Posterior vena cava (tissue), 2 donors: ENCODE results near the gene SLC37A2. TPM values are rescaled to one million over a fixed set of nuclear protein-coding genes. Genes with fewer than 3 reads are reported as not detected.

Experiments used
- DNase-seq: peaks from one replicate; pipeline ENCODE4 v3.0.0-alpha.2; 2020; ENCODE audit warnings: low spot score
- intact Hi-C, 2 donors: fragments of 100-400 bp; cut with DNase I; formaldehyde crosslinking; loops; one replicate each; pipeline versions ENCODE4 v1.14.1 to v1.14.2; 2022 to 2023
- total RNA-seq, 2 donors: library from RNA; stranded (reverse); fragmentation: NEBNext Ultra II Directional; extraction: Animal tissue kit (Norgen Biotek cat#: 25700); gene quantifications; one replicate each; pipeline ENCODE4 v1.2.1, GENCODE V29; 2021
- donor health status: DM: yes; HTN: yes; CAD: no.
- donor health status: DM: yes; HTN: yes; CAD: no.

Gene SLC37A2
- total RNA-seq, 2 donors from 2014 or later, result 6.6 to 10.5 TPM

DNA sequence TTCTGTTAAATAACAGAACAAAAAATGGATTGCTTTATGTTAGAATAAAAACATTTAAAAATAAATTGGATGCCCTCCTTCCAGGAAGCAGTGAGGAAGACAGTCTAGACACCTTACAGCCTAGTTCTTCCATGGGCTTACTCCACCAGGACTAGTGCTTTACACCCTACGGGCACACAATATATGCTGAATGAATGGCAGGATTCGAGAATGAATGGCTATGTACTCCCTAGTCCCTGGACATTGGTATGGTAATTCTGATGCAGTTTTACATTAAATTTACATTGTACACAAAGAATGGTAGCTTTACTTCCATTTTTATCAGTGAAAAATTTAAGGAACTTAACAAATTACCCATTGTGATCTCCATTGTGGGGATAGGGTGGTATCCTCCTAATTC, 31.6 kb downstream of the SLC37A2 start:
- no peak for DNase-seq
- intact Hi-C loops, result loop anchor here in 1 of 2 donors (5.0 kb wide), 1 partner anchor 1028 kb away; no protein-coding TSS in a partner anchor

DNA sequence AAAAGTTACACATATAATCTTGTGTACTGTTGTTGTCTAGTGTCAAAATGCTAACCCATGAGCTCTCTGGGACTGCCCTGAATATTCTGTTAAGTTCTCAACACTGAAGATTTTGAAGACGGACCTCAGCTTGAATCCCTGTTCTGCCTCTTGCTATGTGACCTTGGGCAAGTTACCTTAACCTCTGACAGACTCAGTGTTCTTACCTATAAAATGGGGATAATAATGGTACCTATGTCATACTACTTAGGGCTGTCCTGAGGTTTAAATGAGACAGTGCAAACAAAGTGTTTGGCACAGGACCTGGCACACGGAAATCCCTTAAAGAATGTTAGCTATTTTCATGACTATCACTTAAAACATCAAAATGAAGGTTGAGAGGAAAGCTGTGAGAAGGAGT, 37.0 kb downstream of the SLC37A2 start:
- no peak for DNase-seq
- intact Hi-C loops, result no loop called here

DNA sequence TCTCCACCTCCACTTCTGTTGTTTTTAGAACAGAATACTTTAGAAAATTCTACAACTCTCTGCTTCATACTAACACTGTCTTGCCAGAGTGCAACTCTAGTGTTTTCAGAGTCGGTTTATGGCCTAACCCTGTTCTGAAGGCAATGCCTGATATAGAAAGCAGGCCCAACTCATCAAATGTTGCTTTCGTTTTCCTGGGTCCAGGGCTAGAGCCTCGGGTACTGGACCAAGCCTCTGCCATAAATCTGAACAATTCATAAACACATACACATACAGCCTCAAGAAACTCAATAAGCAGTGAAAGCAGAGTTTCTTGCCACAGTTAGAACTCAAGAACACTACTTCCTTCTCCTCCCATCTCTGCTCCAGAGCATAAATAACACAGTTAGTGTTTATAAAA, 38.5 kb downstream of the SLC37A2 start:
- no peak for DNase-seq

DNA sequence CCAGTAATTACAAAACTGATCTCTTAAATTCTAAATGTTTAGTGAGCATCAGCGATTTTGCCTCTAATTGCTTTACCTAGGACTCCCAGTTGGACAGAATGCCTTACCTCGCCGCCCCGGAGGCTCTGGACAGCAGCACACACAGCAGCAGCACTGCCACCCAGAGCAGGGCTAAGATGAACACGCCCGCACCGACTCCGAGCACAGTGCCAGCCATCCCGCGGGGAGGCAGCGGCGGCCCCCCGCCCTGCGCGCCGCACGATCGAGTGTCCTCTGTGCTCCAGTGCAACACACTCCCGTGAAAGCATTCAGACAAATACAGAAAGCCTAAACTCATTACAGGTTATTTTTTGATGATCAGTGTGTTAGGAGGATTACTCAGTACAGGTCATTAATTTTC, 38.9 kb downstream of the SLC37A2 start:
- peak; percentile 71 for DNase-seq
- intact Hi-C loops, result no loop called here

More for the DNA sequence above, 38.5 kb downstream of the SLC37A2 start:
- intact Hi-C loops, result no loop called here

DNA sequence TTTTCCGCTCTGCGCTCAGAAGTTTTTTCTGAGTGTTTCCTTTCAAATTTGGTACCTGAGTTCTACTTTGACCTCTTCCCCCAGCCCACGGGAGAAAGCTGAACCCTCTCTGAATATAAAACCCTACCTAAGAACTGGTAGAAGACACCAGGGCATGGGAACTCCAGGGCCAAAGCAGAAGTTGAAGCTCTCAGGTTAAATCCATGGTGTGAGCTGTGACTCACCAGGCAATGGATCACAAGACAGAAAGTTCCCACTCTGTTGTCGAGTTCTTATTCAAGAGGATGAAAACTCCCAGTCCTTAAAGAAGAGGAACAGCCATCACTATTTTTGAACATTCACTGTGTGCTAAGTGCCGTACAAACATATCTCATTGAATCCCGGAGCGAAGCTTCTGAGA, 39.4 kb downstream of the SLC37A2 start:
- intact Hi-C loops, result no loop called here
- DNase-seq, result no peak

DNA sequence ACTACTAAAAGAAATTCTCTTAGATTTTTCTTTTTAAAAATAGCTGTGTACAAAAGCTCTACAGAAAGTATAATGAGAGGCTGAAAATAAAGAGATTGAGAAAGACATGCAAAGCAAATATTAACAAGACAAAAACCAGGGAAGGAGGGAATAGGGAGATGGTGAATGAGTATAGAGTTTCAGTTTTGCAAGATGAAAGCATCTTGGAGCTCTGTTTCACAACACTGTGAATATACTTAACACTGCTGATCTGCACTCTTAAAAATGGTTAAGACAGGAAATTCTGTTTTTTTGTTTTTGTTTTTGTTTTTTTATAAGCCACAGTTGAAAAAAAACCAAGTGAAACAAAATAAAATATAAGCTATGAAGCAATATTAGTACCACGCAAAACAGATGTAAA, 42.8 kb downstream of the SLC37A2 start:
- intact Hi-C loops, result no loop called here
- no peak for DNase-seq

DNA sequence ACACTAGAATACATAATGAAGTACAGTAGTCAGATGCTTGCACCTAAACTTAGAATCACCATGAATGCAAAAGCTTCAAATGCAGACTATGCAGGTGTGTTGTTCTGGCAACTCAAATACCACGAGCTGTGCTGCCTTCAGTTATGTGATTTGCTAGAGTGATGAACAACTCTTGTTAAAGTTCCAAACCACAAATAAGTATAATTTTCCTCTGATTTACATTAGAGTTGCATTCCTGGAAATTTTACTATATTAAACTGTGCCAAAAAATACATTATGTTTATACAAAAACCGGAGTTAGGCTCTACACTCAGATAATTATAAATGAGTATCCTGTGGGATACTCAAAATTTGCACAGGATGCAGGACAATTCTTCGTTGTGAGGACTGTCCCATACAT, 45.4 kb downstream of the SLC37A2 start:
- DNase-seq, result no peak
- intact Hi-C loops, result no loop called here

DNA sequence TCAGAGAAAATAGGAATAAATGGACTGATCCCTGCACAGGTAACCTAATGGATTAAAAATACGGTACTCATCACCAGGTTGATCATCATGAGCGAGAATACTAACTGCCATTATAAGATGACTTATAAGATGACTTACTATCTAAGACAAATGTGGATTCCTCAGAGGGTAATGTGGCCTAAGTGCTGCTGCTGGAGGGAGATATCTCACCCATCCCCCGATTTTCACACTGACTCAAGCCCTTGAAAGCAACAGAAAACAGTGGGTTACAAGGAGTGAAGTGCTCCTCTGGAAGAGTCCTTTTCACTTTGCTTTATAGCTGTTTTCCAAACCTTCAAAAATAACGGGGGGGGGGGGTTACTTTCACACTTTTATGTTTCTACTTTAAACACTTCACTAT, 47.4 kb downstream of the SLC37A2 start:
- no peak for DNase-seq
- intact Hi-C loops, result no loop called here

DNA sequence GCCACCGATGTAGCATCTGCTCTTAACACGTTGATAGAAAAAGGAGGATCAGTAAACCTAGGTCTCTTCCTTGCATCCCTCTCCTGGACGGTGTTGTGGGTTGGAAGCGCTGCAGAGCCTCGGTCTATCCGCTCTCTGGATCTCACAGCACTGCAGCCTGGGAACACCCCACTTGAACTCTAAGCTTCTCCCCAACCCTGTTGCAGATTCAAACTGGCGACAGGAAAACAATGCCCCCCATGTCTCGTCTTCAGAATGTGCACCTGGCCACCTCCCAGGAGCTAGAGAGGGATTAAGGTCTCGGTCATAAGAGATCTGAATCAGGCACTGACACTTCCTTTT, 47.9 kb downstream of the SLC37A2 start:
- DNase-seq, result peak; percentile 47
- intact Hi-C loops, result no loop called here

DNA sequence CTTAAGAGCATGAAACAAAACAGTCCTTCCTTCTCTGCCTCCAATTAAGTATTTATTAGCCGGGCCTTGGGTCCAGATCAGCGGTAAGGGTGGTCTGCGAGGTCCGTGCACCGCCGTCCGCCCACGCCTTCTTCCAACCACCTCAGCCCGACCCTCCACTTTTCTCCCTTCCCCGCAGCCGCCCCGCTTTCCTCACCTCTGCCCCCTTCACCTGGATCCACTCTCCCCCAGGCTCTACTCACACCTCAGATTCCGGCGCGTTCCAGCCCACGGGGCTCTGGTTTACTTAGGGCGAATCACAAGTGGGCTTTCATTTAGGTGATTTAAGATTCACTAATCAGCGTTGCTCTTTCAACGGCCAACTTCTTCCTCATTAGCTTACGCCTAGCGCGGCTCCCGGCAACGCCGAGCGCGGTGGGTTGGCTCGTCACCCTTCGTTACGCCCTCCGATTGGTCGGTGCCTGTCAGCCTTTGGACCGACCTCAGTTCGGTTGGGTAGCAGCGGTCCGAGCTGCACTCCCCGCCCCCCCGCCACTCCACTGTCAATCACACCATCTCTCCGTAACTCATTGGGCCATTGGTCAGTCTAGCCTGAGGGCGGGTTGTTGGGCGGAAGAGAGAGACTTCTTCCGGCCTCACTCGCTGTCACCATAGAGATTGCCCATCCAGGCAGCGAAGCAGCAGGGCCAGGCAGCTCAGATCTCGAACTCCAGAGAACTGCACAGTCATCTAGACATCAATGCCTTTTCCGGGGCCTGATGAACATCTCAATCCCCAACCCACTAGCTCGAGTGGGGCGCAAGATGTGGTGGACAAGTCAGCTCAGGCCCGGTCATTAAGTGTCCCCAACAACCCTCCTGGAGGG, 48.5 kb downstream of the SLC37A2 start, which contains the start of gene TMEM218:
TSS of gene TMEM218 (minus strand) at position 284 of the 865 bp plus-strand sequence. CDS start 9,385 bp downstream, outside the sequence.
- DNase-seq, result peak; percentile 100
- intact Hi-C loops, result no loop called here

DNA sequence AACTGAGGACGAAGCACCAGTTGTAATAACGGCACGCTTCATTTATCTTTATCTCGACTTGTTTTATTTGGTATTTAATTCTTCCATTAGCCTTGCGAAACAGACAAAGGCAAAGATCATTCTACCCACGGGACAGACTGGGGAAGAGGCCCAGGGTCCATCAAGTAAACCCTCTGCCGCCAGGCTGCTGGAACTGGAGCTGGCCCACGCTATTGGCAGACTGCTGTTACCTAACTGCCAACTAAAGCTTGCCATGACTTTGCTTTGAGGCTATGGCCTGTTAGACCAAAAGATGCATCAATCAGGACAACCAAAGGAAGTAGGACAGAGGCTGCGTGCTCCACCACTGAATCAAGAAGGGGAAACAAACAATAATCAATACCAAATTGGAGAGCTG, 49.1 kb downstream of the SLC37A2 start:
- intact Hi-C loops, result no loop called here
- DNase-seq, result no peak

DNA sequence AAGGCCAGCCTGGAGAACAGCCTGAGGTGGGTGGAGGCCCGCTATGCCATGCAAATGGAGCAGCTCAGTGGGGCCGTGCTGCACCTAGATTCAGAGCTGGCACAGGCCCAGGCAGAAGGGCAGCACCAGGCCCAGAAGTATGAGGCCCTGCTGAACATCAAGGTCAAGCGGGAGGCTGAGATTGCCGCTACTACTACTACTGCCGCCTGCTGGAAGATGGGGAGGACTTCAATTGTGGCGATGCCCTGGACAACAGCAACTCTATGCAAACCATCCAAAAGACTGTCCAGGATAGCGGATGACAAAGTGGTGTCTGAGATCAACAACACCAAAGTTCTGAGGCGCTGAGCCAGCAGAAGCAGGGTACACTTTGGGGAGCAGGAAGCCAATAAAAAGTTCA, 51.4 kb downstream of the SLC37A2 start:
- DNase-seq, result no peak
- intact Hi-C loops, result no loop called here

DNA sequence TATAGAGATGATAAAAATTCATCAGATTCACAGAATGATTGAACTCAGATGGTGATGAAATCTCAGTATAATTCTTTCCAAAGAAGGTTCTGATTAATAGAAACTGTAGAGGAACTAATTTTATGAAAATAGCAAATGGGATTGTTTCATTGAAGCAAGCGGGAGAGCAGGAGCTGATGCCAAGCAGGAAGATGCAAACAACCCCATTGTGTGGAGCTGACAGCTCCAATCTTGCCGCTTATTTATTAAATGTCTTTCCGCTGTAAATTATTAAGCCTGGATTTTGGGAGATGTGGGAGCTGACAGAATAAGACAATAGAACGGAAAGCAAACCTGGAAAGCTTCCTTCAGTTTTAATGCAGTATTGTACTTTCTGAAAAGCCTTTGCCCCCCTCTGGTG, 54.3 kb downstream of the SLC37A2 start:
- intact Hi-C loops, result no loop called here
- no peak for DNase-seq

DNA sequence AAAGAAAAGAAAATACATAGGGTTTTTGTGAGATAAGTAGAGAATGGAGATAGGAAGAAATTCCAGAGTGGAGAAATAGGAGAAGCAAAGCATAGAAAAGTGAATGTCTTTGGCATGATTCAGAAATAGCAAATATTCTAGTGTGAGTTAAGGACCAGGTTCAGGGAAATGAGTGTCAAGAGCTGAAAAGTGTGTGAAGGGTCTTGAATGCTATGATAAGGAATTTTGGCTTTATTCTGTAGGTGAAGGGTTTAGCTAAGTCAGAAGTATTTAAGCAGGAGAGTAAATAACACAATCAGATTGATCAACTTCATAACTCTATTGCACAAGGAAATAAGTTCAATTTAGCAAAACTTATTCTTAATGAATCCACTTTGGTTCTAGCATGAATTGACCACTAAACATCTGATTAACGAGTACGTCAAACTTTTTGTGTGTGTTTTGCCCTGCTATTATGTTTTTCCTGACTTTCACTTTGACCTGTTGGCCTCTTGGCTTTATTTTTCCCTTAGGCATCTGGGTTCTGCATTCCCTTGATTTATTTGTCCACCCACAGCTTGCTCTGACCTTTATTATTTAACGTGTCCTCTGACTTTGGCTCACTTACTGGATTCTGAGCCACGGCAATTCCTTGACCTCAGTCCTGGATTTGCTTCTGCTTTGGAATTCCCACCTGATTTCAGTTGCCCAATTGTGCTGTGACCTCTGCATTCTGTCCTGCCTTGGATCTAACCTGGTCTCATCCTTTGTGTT, 60.3 kb downstream of the SLC37A2 start:
- no peak for DNase-seq
- intact Hi-C loops, result no loop called here

DNA sequence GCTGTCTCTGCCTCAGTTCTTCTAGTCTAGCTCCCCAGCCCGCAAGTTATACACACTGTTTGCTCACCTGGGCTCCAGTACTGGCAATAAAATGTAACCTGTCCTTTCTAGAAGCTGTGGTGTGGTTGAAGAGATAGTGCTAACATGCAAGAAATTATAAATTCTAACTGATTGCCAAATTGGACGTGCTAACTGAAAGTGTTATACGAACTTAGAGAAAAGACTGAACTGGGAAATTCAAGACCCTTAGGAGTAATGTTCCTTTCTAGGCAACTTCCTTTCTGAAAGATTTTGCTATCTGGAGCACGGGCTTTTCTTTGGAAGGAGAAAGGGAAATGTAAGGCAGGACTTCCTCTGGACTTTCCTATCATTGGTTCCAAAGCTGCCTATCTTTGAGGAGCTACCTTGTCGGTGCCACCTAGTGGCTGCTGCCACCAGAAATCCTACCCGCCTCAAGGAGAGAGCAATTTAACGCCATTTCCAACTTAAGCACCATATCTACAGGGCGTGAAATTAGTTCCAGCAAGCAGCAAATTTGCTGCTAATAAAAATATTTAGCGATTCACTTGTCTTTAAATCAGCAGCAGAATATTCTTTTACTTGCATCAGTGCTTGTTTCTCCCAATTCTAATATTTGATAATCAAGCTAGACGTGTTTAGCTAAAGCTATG, 61.0 kb downstream of the SLC37A2 start:
- intact Hi-C loops, result no loop called here
- peak; percentile 86 for DNase-seq

DNA sequence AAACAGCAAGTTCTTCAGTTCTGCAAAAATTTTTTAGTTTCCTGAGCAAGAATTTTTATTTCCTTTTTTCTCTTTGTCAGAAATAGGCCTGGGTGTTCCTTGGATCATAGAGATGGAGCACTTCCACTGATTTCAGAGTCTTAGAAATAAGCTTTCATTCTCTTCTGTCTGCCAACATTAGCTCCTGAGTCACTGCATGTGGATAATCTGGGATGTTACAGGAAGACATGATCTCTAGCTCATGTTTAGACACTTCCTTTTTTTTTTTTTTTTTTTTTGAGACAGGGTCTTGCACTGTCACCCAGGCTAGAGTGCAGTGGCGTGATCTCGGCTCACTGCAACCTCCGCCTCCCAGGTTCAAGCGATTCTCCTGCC, 61.5 kb downstream of the SLC37A2 start:
- intact Hi-C loops, result no loop called here
- no peak for DNase-seq

DNA sequence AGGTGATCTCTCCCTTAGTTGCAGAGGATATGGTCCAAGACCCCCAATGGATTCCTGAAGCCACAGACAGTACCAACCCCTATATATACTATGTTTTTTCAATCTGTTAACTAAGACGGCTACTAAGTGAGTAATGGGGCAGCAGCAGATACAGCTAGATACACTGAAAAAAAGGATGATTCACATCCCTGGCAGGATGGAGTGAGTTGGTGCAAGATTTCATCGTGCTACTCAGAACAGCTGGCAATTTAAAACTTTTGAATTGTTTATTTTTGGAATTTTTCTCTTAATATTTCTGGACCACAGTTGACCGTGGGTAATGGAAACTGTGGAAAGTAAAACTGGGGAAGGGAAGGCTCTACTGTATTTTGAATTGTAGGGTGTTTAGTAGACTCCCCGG, 65.3 kb downstream of the SLC37A2 start:
- no peak for DNase-seq
- intact Hi-C loops, result no loop called here

DNA sequence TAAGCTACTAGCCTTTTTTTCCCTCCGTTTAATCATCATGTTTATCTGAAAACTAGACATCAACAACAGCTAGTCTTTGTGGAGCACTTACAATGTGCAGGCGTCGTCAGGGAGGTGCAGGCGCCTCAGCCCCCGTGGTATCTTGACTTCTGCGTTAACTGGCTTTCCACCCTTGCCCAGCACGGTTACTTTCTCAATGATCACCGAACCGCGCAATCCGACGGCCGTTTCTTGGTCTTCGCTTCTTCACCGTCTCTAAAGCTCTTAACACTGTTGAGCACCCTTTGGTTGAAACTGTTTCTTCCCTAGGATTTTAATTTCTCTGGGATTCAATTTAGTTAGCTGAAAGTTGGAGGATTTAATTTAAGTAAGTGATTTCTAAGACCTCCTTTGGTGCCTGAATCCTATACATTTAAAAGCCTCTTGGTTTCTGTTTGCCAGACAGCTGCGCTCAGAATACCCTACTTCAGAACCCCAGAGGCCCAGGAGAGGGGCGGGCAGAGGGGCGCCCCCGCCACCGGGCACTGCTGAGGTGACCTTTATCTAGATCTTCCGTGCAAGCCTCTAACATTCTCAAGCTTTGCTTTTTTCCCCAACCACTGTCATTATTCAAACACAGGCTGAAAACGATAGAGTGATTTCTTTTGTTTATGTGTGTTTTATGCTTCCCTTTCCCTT, 66.3 kb downstream of the SLC37A2 start:
- DNase-seq, result no peak

DNA sequence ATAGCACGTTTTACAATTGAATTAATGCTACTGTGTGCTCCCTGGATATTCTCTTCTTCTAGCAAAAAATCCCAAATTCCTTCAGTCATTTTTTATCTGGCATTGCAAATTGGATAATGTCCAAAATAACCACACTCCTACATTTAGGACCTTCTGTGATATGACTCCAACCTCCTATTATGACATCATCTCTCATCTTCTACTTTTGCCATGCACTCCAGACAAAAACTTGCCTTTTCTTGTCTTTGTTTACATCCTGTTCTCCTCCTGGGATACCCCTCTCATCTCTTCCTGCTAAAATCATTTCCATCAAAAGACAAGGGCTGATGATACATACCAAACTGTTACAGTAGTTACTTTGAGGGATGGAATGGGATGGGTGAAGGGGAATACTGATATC, 69.0 kb downstream of the SLC37A2 start:
- intact Hi-C loops, result no loop called here
- no peak for DNase-seq

More for the DNA sequence above, 66.3 kb downstream of the SLC37A2 start:
- intact Hi-C loops, result no loop called here

DNA sequence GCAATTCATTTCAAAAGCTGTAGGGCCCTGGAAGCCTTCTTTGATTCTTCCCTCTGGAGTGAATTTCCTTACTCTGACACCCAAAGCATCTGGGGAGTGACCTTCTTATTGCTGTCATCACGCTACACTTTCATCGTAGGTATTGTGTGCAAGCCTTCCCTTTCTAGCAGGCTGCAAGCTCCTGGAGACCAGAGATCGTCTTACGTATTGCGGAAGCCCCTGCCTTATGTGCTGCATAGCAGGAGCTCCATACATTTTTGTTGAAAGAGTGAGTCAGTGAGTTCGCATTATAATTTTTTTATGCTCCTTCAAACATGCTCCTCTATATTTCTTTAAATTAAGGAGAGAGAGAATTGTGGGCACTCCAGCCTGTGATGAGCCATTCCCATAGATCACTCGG, 69.5 kb downstream of the SLC37A2 start:
- intact Hi-C loops, result no loop called here

More for the DNA sequence above, 69.5 kb downstream of the SLC37A2 start:
- DNase-seq, result no peak
